HG03196 (cell line): ENCODE results near the gene PEX12.
"Not testable (repeated sequence)": the region's sequence is repeated elsewhere in the genome, so short reads cannot be mapped to it uniquely, and the experiment has no call there.

Source experiments
- ATAC-seq: cut with Tn5 transposase; IDR thresholded peaks from one replicate; pipeline ENCODE4 v1.9.1; 2021; ENCODE audit not compliant: unreplicated experiment

Gene PEX12

GRCh38 chr17:35578929-35579432 lies 610 bp upstream of the PEX12 start:
- ATAC-seq, result no peak

DNA sequence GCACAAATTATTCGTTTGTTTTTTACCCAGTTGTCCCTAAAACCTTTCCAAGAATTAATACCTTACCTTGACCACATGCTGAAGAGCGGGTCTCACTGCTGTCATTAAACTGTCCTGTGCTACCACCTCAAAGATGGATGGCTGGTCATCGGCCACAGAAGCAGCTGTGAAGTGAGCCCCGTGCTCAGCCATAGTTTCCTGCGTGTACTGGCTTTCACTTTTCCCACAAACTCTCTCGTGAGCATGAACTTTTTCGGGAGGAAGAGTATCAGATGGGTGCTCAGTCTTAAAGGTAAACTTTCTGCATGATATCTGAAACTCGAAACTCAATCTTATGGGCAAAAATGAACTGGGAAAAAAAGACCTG lies 558 bp downstream of the PEX12 start:
- ATAC-seq, result no peak

GRCh38 chr17:35575759-35576158 lies 2.6 kb downstream of the PEX12 start:
- ATAC-seq, result no peak

GRCh38 chr17:35569405-35569804 lies 9.0 kb downstream of the PEX12 start:
- ATAC-seq, result no peak

DNA sequence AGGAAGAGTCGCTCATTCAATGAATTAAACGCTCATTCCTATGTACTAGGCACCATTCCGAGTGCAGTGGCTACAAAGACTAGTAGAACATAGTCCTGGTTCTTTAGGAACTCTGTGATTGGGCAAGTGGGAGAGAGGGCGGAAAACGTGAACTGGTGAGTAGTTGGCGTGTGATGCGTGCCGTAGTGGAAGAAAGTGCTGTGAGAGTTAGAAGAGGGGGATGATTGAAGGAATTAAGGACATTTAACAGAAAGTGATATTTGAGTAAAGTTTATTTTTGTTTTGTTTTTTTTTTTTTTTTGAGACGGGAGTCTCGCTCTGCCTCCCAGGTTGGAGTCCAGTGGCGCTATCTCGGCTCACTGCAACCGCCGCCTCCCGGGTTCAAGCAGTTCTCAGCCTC lies 9.8 kb downstream of the PEX12 start:
- peak; percentile 6 for ATAC-seq

GRCh38 chr17:35566968-35567367 lies 11.4 kb downstream of the PEX12 start:
- ATAC-seq, result no peak

- ATAC-seq, result not testable (repeated sequence)
Observed at GRCh38 chr17:35563181-35563580, 15.2 kb downstream of the PEX12 start.

- no peak for ATAC-seq
Observed at GRCh38 chr17:35560703-35561102, 17.7 kb downstream of the PEX12 start, which contains the start of gene SLFN14. SLFN14 (minus strand) TSS chr17:35560819; CDS start chr17:35558062, 2,757 bp downstream.

GRCh38 chr17:35559495-35560210 lies 18.7 kb downstream of the PEX12 start:
- ATAC-seq, result no peak

DNA sequence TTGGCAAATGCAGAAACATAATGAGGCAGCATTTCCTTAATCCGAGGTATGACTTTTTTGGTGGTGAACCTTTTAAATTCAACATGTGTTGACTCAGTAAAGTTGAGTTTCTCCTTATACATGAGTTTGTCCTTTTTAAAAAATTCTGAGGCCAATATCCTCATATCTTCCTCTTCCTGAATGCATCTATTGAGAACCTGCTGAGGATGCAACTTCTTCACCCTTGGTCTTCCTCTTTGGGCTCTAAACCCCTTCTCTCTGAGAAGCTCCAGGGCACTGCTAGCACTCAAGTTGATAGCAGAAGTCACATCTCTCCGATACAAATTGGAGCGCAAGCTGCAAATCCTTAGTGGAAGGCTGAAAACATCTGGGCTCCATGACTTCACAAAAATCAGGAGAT lies 21.0 kb downstream of the PEX12 start:
- no peak for ATAC-seq

DNA sequence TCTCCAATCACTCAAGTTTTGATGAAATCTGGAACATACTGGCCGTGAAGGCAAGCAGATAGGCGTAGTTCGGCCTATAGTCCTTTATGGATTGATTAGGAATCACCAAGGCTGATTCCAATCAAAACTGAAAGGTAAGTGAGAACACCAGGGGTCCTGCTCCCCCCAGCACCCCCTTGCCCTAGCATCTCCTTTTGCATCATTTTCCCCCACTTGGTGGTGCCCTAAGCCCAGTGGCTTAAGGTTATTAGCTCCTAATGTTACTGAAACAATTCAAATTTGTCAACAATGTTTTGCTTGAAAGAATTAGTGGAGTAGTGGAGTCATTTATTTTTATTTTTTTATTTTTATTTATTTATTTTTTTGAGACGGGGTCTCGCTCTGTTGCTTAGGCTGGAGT lies 22.7 kb downstream of the PEX12 start:
- no peak for ATAC-seq

GRCh38 chr17:35554668-35555067 lies 23.7 kb downstream of the PEX12 start:
- no peak for ATAC-seq

- ATAC-seq, result no peak
Observed at GRCh38 chr17:35553310-35553709, 25.1 kb downstream of the PEX12 start.

DNA sequence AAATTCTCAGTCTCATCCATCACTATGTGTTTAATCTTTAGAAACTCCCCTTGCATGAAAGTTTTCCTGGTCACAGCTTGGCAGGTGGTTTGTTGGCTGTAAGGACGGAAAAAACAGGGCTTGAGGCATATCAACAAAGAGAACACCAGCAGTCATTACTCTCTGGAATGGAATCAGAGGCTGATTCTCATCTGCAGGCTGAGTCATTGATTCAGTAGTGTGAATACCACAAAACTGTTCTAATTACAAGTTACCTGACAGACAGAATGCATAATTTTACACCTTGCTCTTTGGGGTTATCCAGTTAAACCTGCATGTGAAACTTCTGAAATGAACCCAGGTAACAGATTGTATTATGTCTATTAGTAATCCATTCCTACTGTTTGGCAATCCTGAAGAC lies 29.4 kb downstream of the PEX12 start:
- no peak for ATAC-seq

DNA sequence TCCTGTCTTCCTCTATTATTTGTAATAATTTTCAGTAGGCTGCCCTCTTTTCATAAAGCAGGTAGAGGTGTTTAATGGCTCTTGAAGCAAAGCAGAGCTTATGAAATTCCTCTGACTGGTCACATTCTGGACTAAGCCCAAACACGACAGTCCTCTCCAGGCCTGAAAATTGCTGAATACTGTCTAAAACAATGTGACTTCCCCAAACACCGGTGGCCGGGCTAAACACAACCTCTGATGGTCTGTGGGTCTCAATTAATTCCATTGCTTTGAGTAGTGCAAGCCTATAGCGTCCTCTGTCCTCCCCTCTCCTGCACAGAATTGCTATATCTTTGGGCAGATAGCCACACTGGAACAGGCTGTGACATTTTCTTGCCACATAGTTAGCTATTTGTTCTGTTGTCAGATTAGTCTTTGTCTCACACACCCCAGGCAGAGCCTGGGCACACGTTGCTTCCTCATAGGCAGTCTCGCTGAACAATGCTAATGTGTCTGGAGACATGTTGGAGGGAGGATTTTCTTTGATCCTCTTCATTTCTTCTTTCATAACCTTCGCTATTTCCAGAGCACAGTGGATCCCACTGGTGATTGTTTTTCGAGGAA lies 30.1 kb downstream of the PEX12 start:
- ATAC-seq, result no peak

DNA sequence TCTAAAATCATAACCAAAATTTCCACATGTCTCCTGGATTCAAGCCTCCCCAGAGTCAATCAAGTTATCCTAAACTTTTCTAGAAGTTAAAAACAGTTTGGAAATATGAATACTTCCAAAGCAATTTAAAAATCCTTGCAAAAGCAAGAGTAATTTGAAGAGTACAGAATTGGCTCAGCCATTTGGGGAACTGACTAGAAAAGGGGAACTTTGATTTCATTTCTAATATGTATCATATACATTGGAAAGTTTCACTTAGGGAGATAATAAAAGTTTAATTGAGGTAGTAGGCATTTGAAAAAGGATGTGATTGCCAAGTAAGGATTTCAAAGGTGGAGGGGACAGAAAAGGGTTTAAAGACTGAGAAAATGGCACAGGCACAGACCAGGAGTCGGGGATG lies 31.9 kb downstream of the PEX12 start:
- no peak for ATAC-seq

GRCh38 chr17:35545150-35545549 lies 33.2 kb downstream of the PEX12 start:
- no peak for ATAC-seq

- no peak for ATAC-seq
Observed at GRCh38 chr17:35543856-35544255, 34.5 kb downstream of the PEX12 start.

- ATAC-seq, result no peak
Observed at GRCh38 chr17:35542990-35543389, 35.4 kb downstream of the PEX12 start.

- no peak for ATAC-seq
Observed at GRCh38 chr17:35541434-35541833, 36.9 kb downstream of the PEX12 start.

- no peak for ATAC-seq
Observed at GRCh38 chr17:35540589-35541404, 37.6 kb downstream of the PEX12 start.

DNA sequence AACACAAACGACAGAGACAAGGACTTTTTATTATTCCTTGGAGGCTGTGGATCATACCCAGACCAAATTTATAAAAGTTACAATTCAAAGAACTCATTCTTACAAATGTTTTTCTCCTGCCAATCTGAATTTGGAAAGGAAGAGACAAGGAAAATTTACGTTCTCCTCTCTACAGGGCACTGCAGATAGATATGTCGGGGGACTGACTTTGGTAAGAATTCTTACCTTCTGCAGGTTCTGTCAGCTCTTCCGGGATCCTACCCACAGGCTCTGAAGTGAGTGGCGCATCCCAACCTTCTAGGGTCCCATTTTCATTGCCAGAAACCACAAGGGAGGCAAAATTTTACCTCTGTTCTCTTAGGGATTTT lies 38.7 kb downstream of the PEX12 start:
- no peak for ATAC-seq
